Ovary (tissue), 3 donors: Measurements from ENCODE around the gene C2orf68.

Experiments
- CTCF ChIP-seq, 3 donors: fragments of 450-650 bp in 2 of 3; fragments of 200-600 bp in 1 of 3; IDR thresholded peaks; one replicate each; pipeline versions ENCODE4 v1.5.1 to v1.8.0; 2016 to 2022; ENCODE audit warnings: antibody characterized with exemption in 3 of 3, mild to moderate bottlenecking in 1 of 3
- POLR2A ChIP-seq: fragments of 450-650 bp; IDR thresholded peaks from one replicate; pipeline ENCODE4 v1.6.1; 2017; ENCODE audit warnings: antibody characterized with exemption, mild to moderate bottlenecking, moderate library complexity
- donor health status: DM: no; HTN: no; CAD: no.

GRCh38 chr2:85648619-85649018 lies 36.8 kb upstream of the C2orf68 start:
- no peak for TF ChIP-seq CTCF (IDR thresholded peaks at IDR 0.05)
- no peak for TF ChIP-seq POLR2A
